ENCODE measurements around the gene NPFFR1. TPM values are rescaled to one million over a fixed set of nuclear protein-coding genes. Genes with fewer than 3 reads are reported as not detected.

The NPFFR1 gene
- total and polyA plus RNA-seq, 2 experiments from 2014 or later = not detected

DNA sequence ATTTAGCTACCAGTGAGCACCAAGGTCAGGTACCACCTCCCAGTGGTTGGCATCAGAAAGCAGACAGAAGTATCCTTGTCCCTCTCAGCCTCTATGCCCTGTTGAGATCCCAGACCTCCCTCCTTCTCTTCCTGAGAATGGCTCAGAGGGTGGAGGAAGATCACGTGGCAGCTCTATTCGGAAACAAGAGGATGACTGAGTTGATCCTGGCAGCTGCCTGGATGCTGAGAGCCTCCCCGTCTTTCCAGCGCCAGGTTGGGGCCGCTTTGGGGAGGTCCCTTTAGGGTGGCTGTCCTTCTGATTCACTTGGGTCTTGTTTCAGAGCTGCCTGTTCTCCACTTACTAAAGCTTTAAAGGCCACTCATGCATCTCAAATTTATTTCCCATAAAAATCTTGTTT lies 36.9 kb upstream of the NPFFR1 start:
- no peak for DNase-seq (ENCODE audit: low spot score)
- Histone ChIP-seq H3K4me3 (no peak overlapping the region), H2AFZ (no peak overlapping the region), H3K36me3 (replicated peaks; ENCODE audit: insufficient read depth, low read depth) (no peaks in the 10 kb centered on the region), H3K9me2 (replicated peaks; ENCODE audit: insufficient read depth) (no peaks in the 10 kb centered on the region), H3K27ac (no peak overlapping the region), H3K4me2 (no peak overlapping the region), H3K27me3 (no peaks in the 10 kb centered on the region), H3K4me1 (ENCODE audit: insufficient read depth) (peaks cover 5% of the 10 kb centered on the region), H3K9me3 (ENCODE audit: low read depth) (no peaks in the 10 kb centered on the region), H3K79me2 (no peaks in the 10 kb centered on the region), H4K20me1 (ENCODE audit: insufficient read depth, poor library complexity, severe bottlenecking) (no peaks in the 10 kb centered on the region)
- 76% methylated on average over 5 of the region's 5 CpGs for WGBS (ENCODE audit: low lambda C conversion rate, missing lambda C conversion rate)
- TF ChIP-seq EZH2 (IDR thresholded peaks at IDR 0.05; ENCODE audit: borderline replicate concordance) (no peak), EZH2phosphoT487 (IDR thresholded peaks at IDR 0.05; ENCODE audit: low read depth, severe bottlenecking, unreplicated experiment) (no peak)
- TF ChIP-seq, protein P1, sequence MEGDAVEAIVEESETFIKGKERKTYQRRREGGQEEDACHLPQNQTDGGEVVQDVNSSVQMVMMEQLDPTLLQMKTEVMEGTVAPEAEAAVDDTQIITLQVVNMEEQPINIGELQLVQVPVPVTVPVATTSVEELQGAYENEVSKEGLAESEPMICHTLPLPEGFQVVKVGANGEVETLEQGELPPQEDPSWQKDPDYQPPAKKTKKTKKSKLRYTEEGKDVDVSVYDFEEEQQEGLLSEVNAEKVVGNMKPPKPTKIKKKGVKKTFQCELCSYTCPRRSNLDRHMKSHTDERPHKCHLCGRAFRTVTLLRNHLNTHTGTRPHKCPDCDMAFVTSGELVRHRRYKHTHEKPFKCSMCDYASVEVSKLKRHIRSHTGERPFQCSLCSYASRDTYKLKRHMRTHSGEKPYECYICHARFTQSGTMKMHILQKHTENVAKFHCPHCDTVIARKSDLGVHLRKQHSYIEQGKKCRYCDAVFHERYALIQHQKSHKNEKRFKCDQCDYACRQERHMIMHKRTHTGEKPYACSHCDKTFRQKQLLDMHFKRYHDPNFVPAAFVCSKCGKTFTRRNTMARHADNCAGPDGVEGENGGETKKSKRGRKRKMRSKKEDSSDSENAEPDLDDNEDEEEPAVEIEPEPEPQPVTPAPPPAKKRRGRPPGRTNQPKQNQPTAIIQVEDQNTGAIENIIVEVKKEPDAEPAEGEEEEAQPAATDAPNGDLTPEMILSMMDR (IDR thresholded peaks at IDR 0.05; ENCODE audit: poor library complexity) = no peak

DNA sequence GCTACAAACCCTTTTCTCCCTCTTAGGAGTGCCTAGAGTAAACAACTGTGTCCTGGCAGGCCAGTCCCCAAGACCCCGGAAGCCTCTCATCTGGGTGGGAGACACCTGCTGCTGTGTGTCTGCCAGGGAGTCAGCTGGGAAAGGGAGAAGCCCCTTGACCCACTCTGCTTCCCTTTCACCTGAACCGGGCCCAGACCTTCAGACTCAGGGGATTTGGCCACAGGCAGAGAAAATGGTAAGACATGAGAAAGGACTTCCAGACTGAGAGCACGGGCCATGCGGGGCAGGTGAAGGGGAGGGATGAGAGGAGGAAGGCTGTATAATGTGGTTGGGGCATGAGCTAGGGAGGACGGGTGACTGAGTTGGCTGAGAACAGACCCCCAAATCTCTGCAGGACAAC lies 36.0 kb upstream of the NPFFR1 start:
- no peak overlapping the region for H3K27ac ChIP-seq
- TF ChIP-seq, protein P1 (IDR thresholded peaks at IDR 0.05; ENCODE audit: poor library complexity) = no peak
- no peak for TF ChIP-seq EZH2phosphoT487 (IDR thresholded peaks at IDR 0.05; ENCODE audit: low read depth, severe bottlenecking, unreplicated experiment)
- no peak for TF ChIP-seq EZH2 (IDR thresholded peaks at IDR 0.05; ENCODE audit: borderline replicate concordance)
- H3K79me2 ChIP-seq = no peaks in the 10 kb centered on the region
- H3K4me3 ChIP-seq = no peak overlapping the region
- WGBS (ENCODE audit: low lambda C conversion rate, missing lambda C conversion rate) = 89% methylated on average over 5 of the region's 5 CpGs
- no peak overlapping the region for H2AFZ ChIP-seq
- no peak overlapping the region for H3K4me2 ChIP-seq
- H3K36me3 ChIP-seq (replicated peaks; ENCODE audit: insufficient read depth, low read depth) = no peaks in the 10 kb centered on the region
- H4K20me1 ChIP-seq (ENCODE audit: insufficient read depth, poor library complexity, severe bottlenecking) = no peaks in the 10 kb centered on the region
- no peaks in the 10 kb centered on the region for H3K9me3 ChIP-seq (ENCODE audit: low read depth)
- H3K27me3 ChIP-seq = no peaks in the 10 kb centered on the region
- no peak for DNase-seq (ENCODE audit: low spot score)
- H3K9me2 ChIP-seq (replicated peaks; ENCODE audit: insufficient read depth) = no peaks in the 10 kb centered on the region
- H3K4me1 ChIP-seq (ENCODE audit: insufficient read depth) = no peaks in the 10 kb centered on the region

DNA sequence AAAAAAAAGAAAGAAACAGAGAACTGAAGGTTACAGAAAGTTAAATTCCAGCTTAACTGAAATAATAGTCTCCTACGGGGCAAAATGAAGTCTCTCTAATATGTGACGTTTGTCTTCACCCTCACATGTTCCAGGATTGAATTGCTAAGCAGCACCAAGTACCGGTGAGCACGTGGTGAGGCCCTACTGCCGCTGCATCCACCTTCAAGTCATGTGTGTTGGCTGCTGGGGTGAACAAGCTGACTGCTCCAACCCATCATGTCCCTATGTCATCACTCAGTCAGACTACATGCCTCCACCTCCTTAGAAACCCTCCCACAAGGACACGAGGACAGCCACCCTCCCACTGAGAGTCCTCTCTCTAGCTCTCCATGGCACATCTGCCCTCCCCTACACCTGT lies 35.4 kb upstream of the NPFFR1 start:
- H3K27me3 ChIP-seq = no peaks in the 10 kb centered on the region
- no peak overlapping the region for H3K4me2 ChIP-seq
- no peaks in the 10 kb centered on the region for H3K4me1 ChIP-seq (ENCODE audit: insufficient read depth)
- DNase-seq (ENCODE audit: low spot score) = no peak
- WGBS (ENCODE audit: low lambda C conversion rate, missing lambda C conversion rate) = 91% methylated on average over 6 of the region's 6 CpGs
- no peak overlapping the region for H3K4me3 ChIP-seq
- no peaks in the 10 kb centered on the region for H4K20me1 ChIP-seq (ENCODE audit: insufficient read depth, poor library complexity, severe bottlenecking)
- no peaks in the 10 kb centered on the region for H3K9me3 ChIP-seq (ENCODE audit: low read depth)
- H3K9me2 ChIP-seq (replicated peaks; ENCODE audit: insufficient read depth) = no peaks in the 10 kb centered on the region
- no peaks in the 10 kb centered on the region for H3K79me2 ChIP-seq
- H3K36me3 ChIP-seq (replicated peaks; ENCODE audit: insufficient read depth, low read depth) = no peaks in the 10 kb centered on the region
- H3K27ac ChIP-seq = no peak overlapping the region
- H2AFZ ChIP-seq = no peak overlapping the region
- TF ChIP-seq EZH2phosphoT487 (IDR thresholded peaks at IDR 0.05; ENCODE audit: low read depth, severe bottlenecking, unreplicated experiment) = no peak
- TF ChIP-seq EZH2 (IDR thresholded peaks at IDR 0.05; ENCODE audit: borderline replicate concordance) = no peak
- TF ChIP-seq, protein P1 (IDR thresholded peaks at IDR 0.05; ENCODE audit: poor library complexity) = no peak

DNA sequence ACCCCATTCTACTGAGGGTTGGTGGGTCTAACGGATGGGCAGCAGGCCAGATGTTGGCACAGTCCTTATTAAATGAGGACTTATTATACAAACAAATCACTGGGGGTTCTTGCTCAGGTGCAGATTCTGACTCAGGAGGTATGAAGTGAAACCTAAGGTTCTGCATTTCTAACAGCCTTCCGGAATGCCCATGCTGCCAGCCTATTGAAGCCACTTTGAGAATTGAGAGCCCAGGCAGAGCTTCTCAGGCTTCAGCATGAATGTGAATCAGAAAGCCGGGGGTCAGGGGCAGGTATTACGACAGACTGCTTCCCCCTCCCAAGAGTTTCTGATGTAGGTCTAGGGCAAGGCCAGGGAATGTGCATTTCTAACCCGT lies 34.1 kb upstream of the NPFFR1 start:
- no peaks in the 10 kb centered on the region for H3K9me3 ChIP-seq (ENCODE audit: low read depth)
- H3K4me1 ChIP-seq (ENCODE audit: insufficient read depth) = no peaks in the 10 kb centered on the region
- DNase-seq (ENCODE audit: low spot score) = no peak
- no peak overlapping the region for H3K27ac ChIP-seq
- TF ChIP-seq, protein P1 (IDR thresholded peaks at IDR 0.05; ENCODE audit: poor library complexity) = no peak
- no peak for TF ChIP-seq EZH2phosphoT487 (IDR thresholded peaks at IDR 0.05; ENCODE audit: low read depth, severe bottlenecking, unreplicated experiment)
- no peak for TF ChIP-seq EZH2 (IDR thresholded peaks at IDR 0.05; ENCODE audit: borderline replicate concordance)
- no peaks in the 10 kb centered on the region for H3K9me2 ChIP-seq (replicated peaks; ENCODE audit: insufficient read depth)
- no peaks in the 10 kb centered on the region for H3K27me3 ChIP-seq
- H3K4me3 ChIP-seq = no peak overlapping the region
- H3K36me3 ChIP-seq (replicated peaks; ENCODE audit: insufficient read depth, low read depth) = no peaks in the 10 kb centered on the region
- WGBS (ENCODE audit: low lambda C conversion rate, missing lambda C conversion rate) = 97% methylated on average over 5 of the region's 5 CpGs
- no peak overlapping the region for H3K4me2 ChIP-seq
- no peak overlapping the region for H2AFZ ChIP-seq
- H3K79me2 ChIP-seq = no peaks in the 10 kb centered on the region
- no peaks in the 10 kb centered on the region for H4K20me1 ChIP-seq (ENCODE audit: insufficient read depth, poor library complexity, severe bottlenecking)
